ENCODE data around the gene ZSCAN12. TPM values are rescaled to one million over a fixed set of nuclear protein-coding genes. Genes with fewer than 3 reads are reported as not detected.

Gene ZSCAN12
- total RNA-seq, 4 donors from 2014 or later: 8.1 to 13.3 (median 9.5) TPM

GRCh38 chr6:28400122-28400451 is 540 bp upstream of the ZSCAN12 start:
- peaks cover 4 to 43% of the 10 kb centered on the region in 2 donors for H3K4me1 ChIP-seq
- intact Hi-C loops (cut with DNase I): no loop called here
- H3K36me3 ChIP-seq: no peaks in the 10 kb centered on the region
- H3K9me3 ChIP-seq: no peaks in the 10 kb centered on the region
- no peak for DNase-seq
- H3K4me3 ChIP-seq (replicated peaks in 1 of 3): peak overlapping the region; percentile 43 to 82 (median 73)
- peak overlapping the region in 1 of 3 donors; percentile 72 for H3K27ac ChIP-seq
- WGBS, 2 donors: 27 to 28% methylated on average over 8 of the region's 8 CpGs
- TF ChIP-seq POLR2A (IDR thresholded peaks at IDR 0.05) (no peak), CTCF (IDR thresholded peaks at IDR 0.05) (no peak)
- H3K27me3 ChIP-seq: no peaks in the 10 kb centered on the region

GRCh38 chr6:28395918-28396317 is 3.6 kb downstream of the ZSCAN12 start:
- Histone ChIP-seq H3K9me3 (no peaks in the 10 kb centered on the region), H3K4me3 (replicated peaks in 1 of 3) (no peak overlapping the region), H3K36me3 (peaks cover 17 to 18% of the 10 kb centered on the region in 2 donors), H3K27ac (no peak overlapping the region), H3K4me1 (peaks cover 4 to 45% of the 10 kb centered on the region in 2 donors), H3K27me3 (no peaks in the 10 kb centered on the region)
- intact Hi-C loops (cut with DNase I): no loop called here
- WGBS, 2 donors: 92 to 93% methylated on average over 4 of the region's 4 CpGs
- TF ChIP-seq CTCF (IDR thresholded peaks at IDR 0.05) (no peak), POLR2A (IDR thresholded peaks at IDR 0.05) (no peak)
- DNase-seq: no peak

GRCh38 chr6:28393912-28394662 is 5.5 kb downstream of the ZSCAN12 start:
- Histone ChIP-seq H3K27ac (no peak overlapping the region), H3K27me3 (no peaks in the 10 kb centered on the region), H3K4me1 (peaks cover 4 to 42% of the 10 kb centered on the region in 2 donors), H3K36me3 (peaks cover 29 to 31% of the 10 kb centered on the region in 2 donors), H3K4me3 (replicated peaks in 1 of 3) (no peak overlapping the region), H3K9me3 (no peaks in the 10 kb centered on the region)
- TF ChIP-seq POLR2A (IDR thresholded peaks at IDR 0.05) (no peak), CTCF (IDR thresholded peaks at IDR 0.05) (peak in 3 of 6 experiments; percentile 11 to 29 (median 29))
- no peak for DNase-seq
- WGBS, 2 donors: 92 to 93% methylated on average over 5 of the region's 5 CpGs
- intact Hi-C loops (cut with DNase I): no loop called here

- H3K4me1 ChIP-seq: peaks cover 0 to 15% of the 10 kb centered on the region in 2 donors
- no peak overlapping the region for H3K27ac ChIP-seq
- TF ChIP-seq CTCF (IDR thresholded peaks at IDR 0.05) (no peak), POLR2A (IDR thresholded peaks at IDR 0.05) (no peak)
- H3K27me3 ChIP-seq: no peaks in the 10 kb centered on the region
- H3K36me3 ChIP-seq: peaks cover 31 to 35% of the 10 kb centered on the region in 2 donors
- no peaks in the 10 kb centered on the region for H3K9me3 ChIP-seq
- no peak overlapping the region for H3K4me3 ChIP-seq (replicated peaks in 1 of 3)
- no peak for DNase-seq
- WGBS, 2 donors: 93 to 95% methylated on average over 8 of the region's 8 CpGs
- intact Hi-C loops (cut with DNase I): no loop called here
Observed at GRCh38 chr6:28390688-28391087, 8.9 kb downstream of the ZSCAN12 start.

GRCh38 chr6:28384143-28384533 is 15.4 kb downstream of the ZSCAN12 start:
- WGBS, 2 donors: 81 to 82% methylated on average over 2 of the region's 2 CpGs
- peaks cover 0 to 6% of the 10 kb centered on the region in 2 donors for H3K4me1 ChIP-seq
- H3K9me3 ChIP-seq: no peaks in the 10 kb centered on the region
- TF ChIP-seq POLR2A (IDR thresholded peaks at IDR 0.05): no peak
- TF ChIP-seq CTCF (IDR thresholded peaks at IDR 0.05): no peak
- H3K27me3 ChIP-seq: no peaks in the 10 kb centered on the region
- peaks cover 4 to 13% of the 10 kb centered on the region in 2 donors for H3K36me3 ChIP-seq
- H3K27ac ChIP-seq: no peak overlapping the region
- H3K4me3 ChIP-seq (replicated peaks in 1 of 3): no peak overlapping the region
- intact Hi-C loops (cut with DNase I): no loop called here
- no peak for DNase-seq

Measured in thyroid gland (tissue), 4 donors.